GM18907 (cell line): ENCODE data around the gene SAA2.
"Not testable (repeated sequence)": the region's sequence is repeated elsewhere in the genome, so short reads cannot be mapped to it uniquely, and the experiment has no call there.

Experiments
- ATAC-seq: cut with Tn5 transposase; IDR thresholded peaks from one replicate; pipeline ENCODE4 v1.9.1; 2021; ENCODE audit warnings: mild to moderate bottlenecking, moderate library complexity; ENCODE audit not compliant: unreplicated experiment

The SAA2 gene

GRCh38 chr11:18248561-18248960 lies at the start of gene SAA2:
TSS of gene SAA2 (minus strand) at chr11:18248668. CDS start at chr11:18248011, 657 bp downstream.
- ATAC-seq = no peak

GRCh38 chr11:18295316-18295715 lies 46.8 kb upstream of the SAA2 start:
- ATAC-seq = no peak

GRCh38 chr11:18294862-18295261 lies 46.4 kb upstream of the SAA2 start:
- no peak for ATAC-seq

- ATAC-seq = no peak
Measured at GRCh38 chr11:18288911-18289310, 40.4 kb upstream of the SAA2 start.

GRCh38 chr11:18285841-18286240 lies 37.4 kb upstream of the SAA2 start:
- no peak for ATAC-seq

GRCh38 chr11:18282626-18283025 lies 34.2 kb upstream of the SAA2 start:
- ATAC-seq = no peak

- ATAC-seq = peak; percentile 85
Measured at GRCh38 chr11:18280438-18281045, 32.1 kb upstream of the SAA2 start.

GRCh38 chr11:18277565-18278271 lies 29.2 kb upstream of the SAA2 start:
- ATAC-seq = no peak

- ATAC-seq = no peak
Measured at GRCh38 chr11:18271206-18271605, 22.7 kb upstream of the SAA2 start.

GRCh38 chr11:18270102-18270501 lies 21.6 kb upstream of the SAA2 start:
- no peak for ATAC-seq

- not testable (repeated sequence) for ATAC-seq
Measured at GRCh38 chr11:18269252-18269651, 20.8 kb upstream of the SAA2 start.

GRCh38 chr11:18267335-18268133 lies 19.1 kb upstream of the SAA2 start:
- ATAC-seq = peak; percentile 80

- no peak for ATAC-seq
Measured at GRCh38 chr11:18265949-18266348, 17.5 kb upstream of the SAA2 start, which contains the start of gene SAA1. TSS of gene SAA1 (plus strand) at chr11:18266264. CDS start at chr11:18266888, 624 bp downstream.

GRCh38 chr11:18264677-18265555 lies 16.4 kb upstream of the SAA2 start:
- ATAC-seq = no peak

GRCh38 chr11:18264035-18264434 lies 15.6 kb upstream of the SAA2 start:
- ATAC-seq = no peak

- ATAC-seq = not testable (repeated sequence)
Measured at GRCh38 chr11:18262681-18263350, 14.3 kb upstream of the SAA2 start.

- no peak for ATAC-seq
Measured at GRCh38 chr11:18261721-18262120, 13.3 kb upstream of the SAA2 start.

- no peak for ATAC-seq
Measured at GRCh38 chr11:18259259-18259658, 10.8 kb upstream of the SAA2 start.

GRCh38 chr11:18254781-18255361 lies 6.4 kb upstream of the SAA2 start:
- ATAC-seq = no peak
